Measurements from ENCODE around the gene FAM234A.

FAM234A gene

DNA sequence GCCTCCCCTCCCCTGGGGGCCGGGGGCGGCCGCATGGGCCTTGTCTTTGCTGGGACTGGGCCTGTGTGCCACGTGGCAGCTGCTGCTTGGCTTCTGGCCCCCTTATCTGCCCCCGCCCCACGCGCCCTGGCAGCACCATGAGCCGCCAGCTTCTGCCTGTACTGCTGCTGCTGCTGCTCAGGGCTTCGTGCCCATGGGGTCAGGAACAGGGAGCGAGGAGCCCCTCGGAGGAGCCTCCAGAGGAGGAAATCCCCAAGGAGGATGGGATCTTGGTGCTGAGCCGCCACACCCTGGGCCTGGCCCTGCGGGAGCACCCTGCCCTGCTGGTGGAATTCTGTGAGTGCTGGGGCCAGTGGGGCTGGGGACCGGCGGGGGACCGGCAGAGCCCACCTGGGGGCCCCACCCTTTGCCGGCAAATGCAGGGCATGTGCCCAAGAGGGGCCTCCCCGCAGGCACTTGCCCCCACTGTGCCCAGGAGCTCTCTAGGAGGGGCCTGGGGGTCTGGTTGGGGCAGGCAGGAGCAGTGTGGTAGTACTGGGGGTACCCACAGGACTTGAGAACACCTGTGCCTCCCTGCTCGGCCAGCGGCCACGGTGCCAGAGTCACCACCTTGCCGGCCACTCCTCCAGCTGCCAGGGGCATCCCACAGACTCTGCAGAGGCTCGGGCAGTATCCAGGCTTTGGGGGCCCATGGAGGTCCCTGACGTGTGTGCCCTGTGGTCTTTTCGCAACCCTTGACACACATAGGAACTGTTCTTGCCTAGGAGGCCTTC lies 48.6 kb downstream of the FAM234A start, which contains the start of gene PDIA2:
PDIA2 (plus strand) TSS at position 132 of the 773 bp plus-strand sequence; CDS start at position 138, 6 bp downstream.
- DNase-seq, result no peak

DNA sequence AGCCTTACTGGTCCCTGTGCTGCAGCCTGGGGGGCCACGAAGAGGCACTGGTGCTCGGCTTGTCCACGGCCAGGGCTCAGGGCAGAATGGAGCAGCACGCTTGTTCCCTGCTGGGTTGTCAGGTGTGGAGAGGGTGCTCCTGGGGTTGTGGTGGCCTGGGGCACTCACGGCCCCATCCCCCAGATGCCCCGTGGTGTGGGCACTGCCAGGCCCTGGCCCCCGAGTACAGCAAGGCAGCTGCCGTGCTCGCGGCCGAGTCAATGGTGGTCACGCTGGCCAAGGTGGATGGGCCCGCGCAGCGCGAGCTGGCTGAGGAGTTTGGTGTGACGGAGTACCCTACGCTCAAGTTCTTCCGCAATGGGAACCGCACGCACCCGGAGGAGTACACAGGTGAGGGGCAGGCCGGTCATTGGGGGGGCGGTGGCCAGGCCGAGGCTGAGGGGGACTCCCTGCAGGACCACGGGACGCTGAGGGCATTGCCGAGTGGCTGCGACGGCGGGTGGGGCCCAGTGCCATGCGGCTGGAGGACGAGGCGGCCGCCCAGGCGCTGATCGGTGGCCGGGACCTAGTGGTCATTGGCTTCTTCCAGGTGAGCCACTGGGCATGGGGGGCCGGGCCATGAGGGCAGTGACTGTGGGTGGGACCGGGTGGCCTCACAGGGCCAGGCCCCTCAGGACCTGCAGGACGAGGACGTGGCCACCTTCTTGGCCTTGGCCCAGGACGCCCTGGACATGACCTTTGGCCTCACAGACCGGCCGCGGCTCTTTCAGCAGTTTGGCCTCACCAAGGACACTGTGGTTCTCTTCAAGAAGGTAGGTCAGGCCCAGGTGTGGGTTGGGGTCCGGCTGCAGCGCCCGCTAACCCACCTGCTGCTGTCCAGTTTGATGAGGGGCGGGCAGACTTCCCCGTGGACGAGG lies 49.8 kb downstream of the FAM234A start:
- no peak for DNase-seq

- DNase-seq, result no peak
Measured at GRCh38 chr16:285146-286055, 50.8 kb downstream of the FAM234A start.

GRCh38 chr16:286491-287297 lies 52.1 kb downstream of the FAM234A start:
- DNase-seq, result no peak

- DNase-seq, result peak; percentile 38
Measured at GRCh38 chr16:287298-287811, 52.7 kb downstream of the FAM234A start.

DNA sequence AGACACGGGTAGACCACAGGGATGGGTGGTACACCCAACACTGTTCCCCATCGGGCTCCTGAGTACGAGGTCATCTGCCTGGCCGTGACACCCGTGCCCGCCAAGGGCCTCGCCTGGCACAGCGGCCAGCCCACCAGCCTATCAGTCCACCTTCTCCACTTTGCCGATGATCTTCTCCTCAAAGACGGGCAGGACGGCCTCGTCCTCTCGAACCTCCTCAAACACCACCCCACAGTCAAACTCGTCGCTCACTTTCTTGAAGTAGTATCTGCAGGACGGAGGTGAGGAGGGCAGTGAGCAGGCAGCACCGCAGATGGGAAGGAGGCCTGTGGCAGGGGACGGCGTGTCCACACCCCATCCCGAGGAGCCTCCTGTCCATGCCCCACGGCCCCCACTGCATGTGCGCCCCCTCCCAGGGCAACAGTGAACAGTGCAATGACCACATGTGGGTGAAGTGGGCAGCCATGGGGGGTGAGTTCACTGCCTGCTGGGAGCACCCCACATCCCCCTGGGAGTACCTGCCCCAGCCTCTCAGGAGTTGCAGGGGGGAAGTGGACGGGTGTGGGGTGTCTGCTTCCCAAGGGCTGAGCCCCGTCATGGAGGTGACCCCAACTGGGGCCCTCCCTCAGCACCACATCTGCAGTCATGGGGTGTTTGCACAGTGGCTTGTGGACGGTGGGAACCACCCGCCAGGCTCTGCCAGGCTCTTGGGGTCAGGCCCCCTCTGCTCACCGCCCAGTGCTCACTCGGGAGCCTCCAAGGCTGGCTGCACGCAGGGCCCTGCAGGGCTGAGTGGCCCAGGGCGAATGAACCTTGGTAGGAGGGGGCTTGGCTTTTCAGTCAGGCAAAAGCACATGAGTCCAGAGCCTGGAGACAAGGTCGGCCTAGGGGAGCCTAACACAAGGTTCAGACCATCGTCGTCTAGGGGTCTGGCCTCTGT lies 53.6 kb downstream of the FAM234A start:
- DNase-seq, result no peak

- no peak for DNase-seq
Measured at GRCh38 chr16:289395-289997, 54.9 kb downstream of the FAM234A start.

DNA sequence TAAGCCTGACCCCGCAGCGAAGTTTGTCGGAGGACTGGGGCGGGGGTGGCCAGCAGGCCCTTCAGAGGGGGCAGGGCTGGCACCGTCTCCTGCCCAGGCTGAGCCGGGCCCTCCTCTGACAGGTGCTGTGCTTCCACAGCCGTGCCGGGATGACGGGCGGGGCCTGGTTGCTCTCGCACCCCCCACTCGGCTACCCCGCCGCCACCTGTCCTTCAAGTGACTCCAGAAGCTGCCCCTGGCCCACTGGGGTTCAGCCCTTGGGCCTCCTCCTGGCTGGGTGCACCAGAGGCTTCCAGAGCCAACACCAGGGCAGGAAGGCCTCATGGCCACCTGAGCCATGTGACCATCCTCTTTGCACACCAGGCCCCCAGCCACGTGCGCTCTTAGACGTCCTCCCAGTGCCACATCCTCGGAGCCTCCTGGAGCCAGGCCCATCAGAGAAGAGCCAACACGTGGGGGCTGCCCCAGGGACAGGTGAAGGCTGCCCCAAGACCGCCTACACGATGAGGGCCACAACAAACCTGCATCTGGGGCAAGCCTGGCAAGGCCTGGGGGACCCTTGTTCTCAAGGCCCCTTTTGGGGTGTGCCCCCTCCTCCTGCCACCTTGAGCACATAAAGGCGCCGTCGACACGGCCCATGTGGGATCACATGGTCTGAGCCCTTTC lies 55.5 kb downstream of the FAM234A start:
- DNase-seq, result no peak

GRCh38 chr16:290681-291405 lies 56.2 kb downstream of the FAM234A start:
- no peak for DNase-seq

DNA sequence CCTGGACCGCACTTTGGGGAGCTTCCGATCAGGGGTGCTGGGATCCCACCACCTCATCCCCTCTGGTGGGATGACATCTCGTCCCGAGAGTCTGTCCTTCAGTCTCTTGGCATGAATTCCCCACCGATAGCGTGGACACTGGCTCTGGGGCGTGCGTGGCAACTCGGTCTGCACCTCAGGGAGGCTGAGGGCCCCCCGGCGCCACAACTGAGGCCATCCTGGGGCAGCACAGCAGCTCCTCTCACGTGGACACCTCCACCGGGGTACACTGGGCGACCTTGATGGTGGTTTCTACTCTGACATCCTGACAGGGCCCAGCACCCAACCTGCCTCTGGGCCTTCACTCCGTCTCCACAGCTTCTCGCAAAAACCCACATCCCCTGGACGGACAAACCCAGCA lies 56.9 kb downstream of the FAM234A start:
- no peak for DNase-seq

DNA sequence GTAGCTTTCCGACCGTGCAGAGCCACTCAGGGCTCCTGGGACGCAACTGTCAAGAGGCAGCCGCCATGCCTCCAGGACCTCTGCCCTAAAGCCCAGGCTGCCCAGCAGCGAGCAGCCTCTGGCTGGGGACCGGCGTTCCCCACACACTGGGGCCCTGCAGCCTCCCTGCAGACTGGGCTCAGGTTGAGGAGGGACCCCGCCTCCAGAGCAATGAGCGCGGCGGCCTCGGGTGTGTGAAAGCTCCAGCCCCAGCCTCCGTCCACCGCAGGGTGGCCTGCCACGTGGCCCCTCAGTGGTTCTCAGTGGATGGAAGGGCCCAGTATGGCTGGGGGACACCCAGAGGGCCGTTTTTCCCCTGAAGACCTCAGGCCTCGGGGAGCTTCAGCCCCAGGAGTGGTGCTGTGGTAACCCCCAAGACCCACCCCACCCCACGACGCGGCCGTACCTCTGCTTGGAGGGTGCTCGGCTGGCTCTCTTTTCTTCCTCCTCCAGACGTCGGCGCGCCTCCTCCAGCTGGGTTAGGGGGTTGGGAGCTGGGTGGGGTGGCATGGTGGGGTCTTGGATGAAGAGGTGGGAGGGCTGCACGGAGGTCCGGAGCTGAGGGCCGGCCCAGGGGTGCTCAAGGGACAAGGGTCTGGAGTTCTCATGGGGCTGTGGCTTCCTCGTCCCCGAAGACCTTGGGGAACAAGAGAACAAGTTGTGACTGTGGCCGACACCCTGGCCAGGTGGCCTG lies 58.6 kb downstream of the FAM234A start:
- DNase-seq, result no peak

DNA sequence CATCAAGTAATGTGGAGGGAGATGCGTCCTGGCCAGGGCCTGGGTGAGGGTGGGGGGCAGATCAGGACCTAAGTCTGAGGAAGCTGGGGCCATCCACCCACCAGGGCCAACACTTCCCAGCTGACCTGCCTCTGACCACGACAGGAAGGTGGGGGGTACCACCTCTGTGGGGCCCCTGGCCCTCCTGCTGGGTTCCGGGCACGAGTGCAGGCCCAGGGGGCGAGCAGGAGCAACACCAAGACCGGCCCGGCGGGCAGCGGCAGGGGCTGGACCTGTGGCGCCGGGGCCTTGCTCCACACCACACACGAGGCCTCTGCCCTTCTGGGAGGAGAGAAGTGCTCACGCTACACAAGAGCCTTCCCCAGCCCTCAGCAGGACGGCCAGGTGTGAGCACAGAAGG lies 61.7 kb downstream of the FAM234A start:
- DNase-seq, result no peak

DNA sequence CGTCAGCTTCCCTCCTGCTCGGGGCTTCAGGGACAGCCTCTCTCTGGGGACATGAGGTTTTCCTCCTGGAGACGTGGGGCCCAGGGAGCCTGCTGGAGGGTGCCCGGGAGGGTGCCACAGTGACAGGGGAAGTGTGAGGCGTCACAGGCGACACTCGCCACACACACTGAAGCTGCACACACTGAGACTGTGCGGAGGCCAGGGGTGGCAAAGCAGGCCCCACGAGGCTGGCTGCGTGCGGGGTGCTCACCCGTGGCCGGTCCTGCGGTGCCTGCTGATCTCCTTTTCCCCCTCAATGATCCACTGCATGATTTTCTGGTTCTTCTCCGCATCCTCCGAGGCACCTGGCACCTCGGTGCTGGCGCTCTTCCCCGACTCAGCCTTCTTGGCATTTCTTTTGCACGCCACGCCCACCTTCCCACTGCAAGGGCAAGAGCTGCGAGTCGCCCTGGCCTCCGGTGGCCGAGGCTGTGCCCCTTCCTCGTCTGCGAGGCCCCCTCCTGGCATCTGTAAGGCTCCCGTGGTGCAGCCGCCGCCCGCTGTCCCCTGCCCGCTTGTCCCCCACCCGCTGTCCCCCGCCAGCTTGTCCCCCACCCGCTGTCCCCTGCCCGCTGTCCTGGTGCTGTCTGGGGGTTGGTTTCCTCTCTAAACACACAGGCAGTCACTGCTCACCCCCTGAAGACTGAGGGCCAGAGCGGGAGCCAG lies 62.3 kb downstream of the FAM234A start:
- DNase-seq, result no peak

DNA sequence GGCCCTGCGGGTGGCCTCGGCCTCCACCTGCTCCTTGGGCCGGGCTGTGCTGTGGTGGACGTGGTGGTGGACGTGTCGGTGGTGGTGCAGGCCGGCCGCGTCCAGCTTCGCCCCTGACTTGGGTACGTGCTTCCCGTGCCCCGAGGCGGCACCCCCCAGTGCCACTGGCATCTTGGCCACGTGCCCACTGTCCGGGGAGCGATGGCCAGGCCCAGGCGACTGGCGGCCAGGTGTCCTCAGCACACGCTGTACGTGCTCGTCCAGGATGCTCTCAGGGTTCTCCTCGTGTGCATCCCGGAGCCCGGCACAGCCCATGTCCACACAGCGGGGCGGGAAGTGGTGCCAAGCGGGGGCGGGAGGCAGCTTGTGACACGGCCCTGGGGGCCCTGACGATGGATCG lies 63.2 kb downstream of the FAM234A start:
- DNase-seq, result no peak

- no peak for DNase-seq
Measured at GRCh38 chr16:301235-301634, 66.6 kb downstream of the FAM234A start.

GRCh38 chr16:301950-302349 lies 67.3 kb downstream of the FAM234A start:
- no peak for DNase-seq

DNA sequence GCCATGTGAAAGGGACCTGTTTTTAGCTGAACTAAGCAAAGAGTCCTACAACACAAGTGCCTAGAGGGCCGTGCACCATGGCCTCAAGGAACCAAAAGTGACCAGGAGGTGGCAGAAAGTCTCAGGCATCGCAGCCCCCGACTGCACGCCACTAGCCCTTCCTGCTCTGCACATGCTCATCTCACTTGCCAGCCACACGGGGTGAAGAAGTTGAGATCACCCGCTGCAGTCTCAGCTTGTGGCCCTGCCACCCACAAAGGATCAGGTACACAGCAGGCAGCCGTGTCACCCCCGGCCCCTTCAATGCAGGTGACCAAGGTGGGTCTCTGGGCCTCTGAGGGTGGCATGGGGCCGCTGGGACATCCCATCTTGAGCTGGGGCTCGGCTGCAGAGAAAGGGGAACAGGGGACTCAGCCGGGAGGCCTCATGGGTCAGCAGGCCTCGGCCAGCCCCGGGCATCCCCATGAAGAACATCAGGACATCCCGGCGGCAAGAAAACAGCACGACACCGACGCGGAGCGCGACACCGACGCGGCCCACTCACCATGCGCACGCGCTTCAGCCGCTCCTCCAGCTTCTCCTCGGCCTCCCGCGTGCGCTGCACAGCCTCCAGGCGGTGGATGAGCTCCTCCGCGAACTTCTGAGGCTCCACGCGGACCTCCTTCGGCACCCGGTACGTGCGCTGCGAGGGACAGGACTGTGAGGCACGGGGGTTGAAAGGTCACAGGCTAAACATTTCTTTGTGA lies 69.3 kb downstream of the FAM234A start:
- DNase-seq, result no peak
